Measurements from ENCODE around the gene NOG. TPM values are rescaled to one million over a fixed set of nuclear protein-coding genes. Genes with fewer than 3 reads are reported as not detected.

NOG gene
- total and polyA plus RNA-seq, 9 donors = 0.05 to 0.99 (median 0.20) TPM; not detected in 4

GRCh38 chr17:56608944-56609343 lies 15.4 kb downstream of the NOG start:
- TF ChIP-seq POLR2A (IDR thresholded peaks at IDR 0.05) (no peak), EP300 (IDR thresholded peaks at IDR 0.05) (no peak)
- H3K9me3 ChIP-seq = no peaks in the 10 kb centered on the region
- H3K4me3 ChIP-seq = no peak overlapping the region
- H3K27ac ChIP-seq = no peak overlapping the region
- no peaks in the 10 kb centered on the region for H3K27me3 ChIP-seq
- H3K36me3 ChIP-seq = no peaks in the 10 kb centered on the region
- 77 to 84% (median 82%) methylated on average over 4 of the region's 4 CpGs for WGBS, 3 donors
- intact Hi-C loops (cut with DNase I) = loop anchor here in 1 of 4 donors (10.0 kb wide), 1 partner anchor 166 kb away; no protein-coding TSS in a partner anchor
- H3K4me1 ChIP-seq (ENCODE audit: insufficient read depth) = no peaks in the 10 kb centered on the region
- DNase-seq = no peak

GRCh38 chr17:56610321-56610720 lies 16.8 kb downstream of the NOG start:
- TF ChIP-seq POLR2A (IDR thresholded peaks at IDR 0.05) (no peak), EP300 (IDR thresholded peaks at IDR 0.05) (no peak)
- TF ChIP-seq, protein P1, sequence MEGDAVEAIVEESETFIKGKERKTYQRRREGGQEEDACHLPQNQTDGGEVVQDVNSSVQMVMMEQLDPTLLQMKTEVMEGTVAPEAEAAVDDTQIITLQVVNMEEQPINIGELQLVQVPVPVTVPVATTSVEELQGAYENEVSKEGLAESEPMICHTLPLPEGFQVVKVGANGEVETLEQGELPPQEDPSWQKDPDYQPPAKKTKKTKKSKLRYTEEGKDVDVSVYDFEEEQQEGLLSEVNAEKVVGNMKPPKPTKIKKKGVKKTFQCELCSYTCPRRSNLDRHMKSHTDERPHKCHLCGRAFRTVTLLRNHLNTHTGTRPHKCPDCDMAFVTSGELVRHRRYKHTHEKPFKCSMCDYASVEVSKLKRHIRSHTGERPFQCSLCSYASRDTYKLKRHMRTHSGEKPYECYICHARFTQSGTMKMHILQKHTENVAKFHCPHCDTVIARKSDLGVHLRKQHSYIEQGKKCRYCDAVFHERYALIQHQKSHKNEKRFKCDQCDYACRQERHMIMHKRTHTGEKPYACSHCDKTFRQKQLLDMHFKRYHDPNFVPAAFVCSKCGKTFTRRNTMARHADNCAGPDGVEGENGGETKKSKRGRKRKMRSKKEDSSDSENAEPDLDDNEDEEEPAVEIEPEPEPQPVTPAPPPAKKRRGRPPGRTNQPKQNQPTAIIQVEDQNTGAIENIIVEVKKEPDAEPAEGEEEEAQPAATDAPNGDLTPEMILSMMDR (IDR thresholded peaks at IDR 0.05) = no peak
- Histone ChIP-seq H3K27me3 (no peaks in the 10 kb centered on the region), H3K4me1 (ENCODE audit: insufficient read depth) (no peaks in the 10 kb centered on the region), H3K27ac (no peak overlapping the region), H3K9me3 (no peaks in the 10 kb centered on the region), H3K4me3 (no peak overlapping the region), H3K36me3 (no peaks in the 10 kb centered on the region)
- intact Hi-C loops (cut with DNase I) = no loop called here
- WGBS, 3 donors = 90 to 95% (median 91%) methylated on average over 3 of the region's 3 CpGs
- no peak for DNase-seq

DNA sequence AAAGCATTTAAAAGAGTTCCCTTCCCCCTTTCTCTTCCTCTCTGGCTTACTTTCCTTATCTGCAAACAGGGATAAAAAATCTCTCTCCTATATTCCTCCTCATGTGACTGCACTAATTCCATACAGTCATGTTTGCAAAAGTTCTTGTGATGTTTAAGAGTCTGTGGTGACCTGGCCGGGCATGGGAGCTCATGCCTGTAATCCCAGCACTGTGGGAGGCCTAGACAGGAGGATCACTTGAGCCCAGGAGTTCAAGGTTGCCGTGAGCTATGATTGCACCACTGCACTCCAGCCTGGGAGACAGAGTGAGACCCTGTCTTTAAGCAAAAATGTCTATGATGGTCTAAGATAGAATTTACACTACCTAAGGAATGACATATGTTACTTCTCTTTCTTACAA lies 19.6 kb downstream of the NOG start:
- Histone ChIP-seq H3K4me1 (ENCODE audit: insufficient read depth) (no peaks in the 10 kb centered on the region), H3K4me3 (no peak overlapping the region), H3K27ac (no peak overlapping the region), H3K36me3 (no peaks in the 10 kb centered on the region), H3K9me3 (no peaks in the 10 kb centered on the region), H3K27me3 (no peaks in the 10 kb centered on the region)
- 49 to 63% (median 51%) methylated on average over 2 of the region's 2 CpGs for WGBS, 3 donors
- DNase-seq = no peak
- intact Hi-C loops (cut with DNase I) = no loop called here
- no peak for TF ChIP-seq POLR2A (IDR thresholded peaks at IDR 0.05)

GRCh38 chr17:56614522-56614921 lies 21.0 kb downstream of the NOG start:
- Histone ChIP-seq H3K27ac (no peak overlapping the region), H3K4me3 (no peak overlapping the region), H3K9me3 (no peaks in the 10 kb centered on the region), H3K36me3 (no peaks in the 10 kb centered on the region), H3K4me1 (ENCODE audit: insufficient read depth) (no peaks in the 10 kb centered on the region), H3K27me3 (no peaks in the 10 kb centered on the region)
- intact Hi-C loops (cut with DNase I) = no loop called here
- 92 to 95% (median 93%) methylated on average over 2 of the region's 2 CpGs for WGBS, 3 donors
- no peak for DNase-seq
- no peak for TF ChIP-seq POLR2A (IDR thresholded peaks at IDR 0.05)
- TF ChIP-seq, protein P1 (IDR thresholded peaks at IDR 0.05) = no peak
- TF ChIP-seq EP300 (IDR thresholded peaks at IDR 0.05) = no peak

DNA sequence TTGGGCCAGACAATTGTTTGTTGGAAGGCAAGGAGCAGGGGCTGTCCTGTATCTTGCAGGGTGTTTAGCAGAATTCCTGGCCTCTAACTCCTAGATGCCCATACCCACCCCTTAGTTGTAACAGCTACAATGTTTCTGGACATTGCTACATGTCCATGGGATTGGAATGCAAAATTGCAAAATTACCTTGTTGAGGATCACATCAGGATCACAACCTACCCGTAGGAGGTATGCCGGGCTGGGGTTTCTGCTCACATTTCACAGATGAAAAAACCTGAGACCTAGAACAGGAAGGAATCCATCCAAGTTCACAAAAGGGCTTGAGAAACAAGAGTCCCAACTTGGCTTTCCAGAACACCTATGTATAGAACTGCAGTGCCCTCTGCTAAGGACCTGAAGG lies 22.7 kb downstream of the NOG start:
- WGBS, 3 donors = 78 to 97% (median 86%) methylated on average over 2 of the region's 2 CpGs
- Histone ChIP-seq H3K9me3 (no peaks in the 10 kb centered on the region), H3K27ac (no peak overlapping the region), H3K4me3 (no peak overlapping the region), H3K36me3 (no peaks in the 10 kb centered on the region), H3K4me1 (ENCODE audit: insufficient read depth) (no peaks in the 10 kb centered on the region), H3K27me3 (no peaks in the 10 kb centered on the region)
- no peak for TF ChIP-seq POLR2A (IDR thresholded peaks at IDR 0.05)
- TF ChIP-seq EP300 (IDR thresholded peaks at IDR 0.05) = no peak
- TF ChIP-seq, protein P1 (IDR thresholded peaks at IDR 0.05) = no peak
- intact Hi-C loops (cut with DNase I) = no loop called here
- DNase-seq = no peak

All from ovary (tissue), 9 donors.